ENCODE data around the gene GRIN2A. TPM values are rescaled to one million over a fixed set of nuclear protein-coding genes. Genes with fewer than 3 reads are reported as not detected.

Gene GRIN2A
- total RNA-seq, 1 experiment from 2014 or later = not detected

GRCh38 chr16:9824200-9825068 lies 357.8 kb downstream of the GRIN2A start:
- no peak overlapping the region for H3K9ac ChIP-seq (ENCODE audit: low read length)
- no peak overlapping the region for H2AFZ ChIP-seq (ENCODE audit: low read length)
- H3K9me3 ChIP-seq (ENCODE audit: low read length) = no peaks in the 10 kb centered on the region
- no peaks in the 10 kb centered on the region for H3K27me3 ChIP-seq (ENCODE audit: low read length)
- no peak overlapping the region for H3K27ac ChIP-seq (ENCODE audit: low read length)
- no peaks in the 10 kb centered on the region for H3K4me1 ChIP-seq (ENCODE audit: low read length)
- no peaks in the 10 kb centered on the region for H3K36me3 ChIP-seq (ENCODE audit: insufficient read depth, low read length)
- H3K4me2 ChIP-seq (ENCODE audit: low read depth, low read length, poor library complexity, severe bottlenecking) = no peak overlapping the region
- no peaks in the 10 kb centered on the region for H4K20me1 ChIP-seq (ENCODE audit: insufficient read depth, low read depth, low read length)
- no peaks in the 10 kb centered on the region for H3K9me2 ChIP-seq (replicated peaks; ENCODE audit: insufficient read depth, low read length)
- no peaks in the 10 kb centered on the region for H3K79me2 ChIP-seq (ENCODE audit: low read length)
- DNase-seq = no peak
- H3K4me3 ChIP-seq (ENCODE audit: low read length) = no peak overlapping the region

GRCh38 chr16:9823510-9823909 lies 358.7 kb downstream of the GRIN2A start:
- Histone ChIP-seq H3K4me3 (ENCODE audit: low read length) (no peak overlapping the region), H3K4me2 (ENCODE audit: low read depth, low read length, poor library complexity, severe bottlenecking) (no peak overlapping the region), H3K27ac (ENCODE audit: low read length) (no peak overlapping the region), H2AFZ (ENCODE audit: low read length) (no peak overlapping the region), H4K20me1 (ENCODE audit: insufficient read depth, low read depth, low read length) (no peaks in the 10 kb centered on the region), H3K9me3 (ENCODE audit: low read length) (no peaks in the 10 kb centered on the region), H3K79me2 (ENCODE audit: low read length) (no peaks in the 10 kb centered on the region), H3K4me1 (ENCODE audit: low read length) (no peaks in the 10 kb centered on the region), H3K27me3 (ENCODE audit: low read length) (no peaks in the 10 kb centered on the region), H3K9me2 (replicated peaks; ENCODE audit: insufficient read depth, low read length) (no peaks in the 10 kb centered on the region), H3K36me3 (ENCODE audit: insufficient read depth, low read length) (no peaks in the 10 kb centered on the region), H3K9ac (ENCODE audit: low read length) (no peak overlapping the region)
- no peak for DNase-seq

DNA sequence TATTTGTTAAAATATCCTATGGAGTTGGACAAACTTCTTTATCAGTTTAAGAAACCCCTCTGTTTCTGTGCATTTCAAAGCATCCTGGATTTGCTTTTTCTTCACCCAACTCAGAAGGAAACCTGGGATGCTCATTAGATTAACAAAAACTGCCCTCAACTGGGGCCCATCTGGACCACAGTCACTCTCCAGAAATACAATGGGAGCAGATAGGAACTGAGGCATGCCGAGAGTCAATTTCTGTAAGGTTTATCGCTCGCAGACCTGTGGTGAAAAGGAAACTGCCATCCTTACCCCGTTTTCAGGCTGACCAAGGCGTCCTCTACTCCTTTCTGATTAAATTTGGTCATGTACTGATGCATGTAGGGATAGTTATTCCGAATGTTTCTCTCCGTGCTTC lies 360.3 kb downstream of the GRIN2A start:
- Histone ChIP-seq H3K4me1 (ENCODE audit: low read length) (no peaks in the 10 kb centered on the region), H3K4me2 (ENCODE audit: low read depth, low read length, poor library complexity, severe bottlenecking) (no peak overlapping the region), H3K36me3 (ENCODE audit: insufficient read depth, low read length) (no peaks in the 10 kb centered on the region), H3K27me3 (ENCODE audit: low read length) (no peaks in the 10 kb centered on the region), H4K20me1 (ENCODE audit: insufficient read depth, low read depth, low read length) (no peaks in the 10 kb centered on the region), H2AFZ (ENCODE audit: low read length) (no peak overlapping the region), H3K27ac (ENCODE audit: low read length) (no peak overlapping the region), H3K4me3 (ENCODE audit: low read length) (no peak overlapping the region), H3K9ac (ENCODE audit: low read length) (no peak overlapping the region), H3K9me3 (ENCODE audit: low read length) (no peaks in the 10 kb centered on the region), H3K79me2 (ENCODE audit: low read length) (no peaks in the 10 kb centered on the region), H3K9me2 (replicated peaks; ENCODE audit: insufficient read depth, low read length) (no peaks in the 10 kb centered on the region)
- no peak for DNase-seq

DNA sequence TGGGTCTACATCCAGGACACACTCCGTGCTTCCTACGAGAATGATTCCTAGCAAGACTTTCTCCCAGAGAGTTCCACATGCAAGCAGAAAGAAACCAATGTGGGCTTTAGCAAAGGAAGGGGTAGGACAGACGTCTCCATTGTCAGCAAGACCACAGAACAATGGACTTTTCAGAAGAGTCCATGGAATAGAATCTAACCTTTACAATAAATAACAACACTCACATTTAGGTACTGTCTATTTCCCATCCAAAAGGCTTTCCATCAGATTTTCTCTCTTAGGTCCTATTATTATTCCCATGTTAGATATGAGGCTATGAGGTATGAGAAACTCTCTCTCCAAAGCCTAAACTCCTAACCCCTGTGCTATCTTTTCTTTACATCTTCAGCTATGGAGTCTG lies 360.9 kb downstream of the GRIN2A start:
- Histone ChIP-seq H3K36me3 (ENCODE audit: insufficient read depth, low read length) (no peaks in the 10 kb centered on the region), H4K20me1 (ENCODE audit: insufficient read depth, low read depth, low read length) (no peaks in the 10 kb centered on the region), H3K9me2 (replicated peaks; ENCODE audit: insufficient read depth, low read length) (no peaks in the 10 kb centered on the region), H3K4me1 (ENCODE audit: low read length) (no peaks in the 10 kb centered on the region), H3K27me3 (ENCODE audit: low read length) (no peaks in the 10 kb centered on the region), H2AFZ (ENCODE audit: low read length) (no peak overlapping the region), H3K4me3 (ENCODE audit: low read length) (no peak overlapping the region), H3K9me3 (ENCODE audit: low read length) (no peaks in the 10 kb centered on the region), H3K79me2 (ENCODE audit: low read length) (no peaks in the 10 kb centered on the region), H3K27ac (ENCODE audit: low read length) (no peak overlapping the region), H3K9ac (ENCODE audit: low read length) (no peak overlapping the region), H3K4me2 (ENCODE audit: low read depth, low read length, poor library complexity, severe bottlenecking) (no peak overlapping the region)
- no peak for DNase-seq

- Histone ChIP-seq H3K4me1 (ENCODE audit: low read length) (no peaks in the 10 kb centered on the region), H2AFZ (ENCODE audit: low read length) (no peak overlapping the region), H3K4me3 (ENCODE audit: low read length) (no peak overlapping the region), H3K4me2 (ENCODE audit: low read depth, low read length, poor library complexity, severe bottlenecking) (no peak overlapping the region), H3K9me3 (ENCODE audit: low read length) (no peaks in the 10 kb centered on the region), H3K36me3 (ENCODE audit: insufficient read depth, low read length) (no peaks in the 10 kb centered on the region), H3K79me2 (ENCODE audit: low read length) (no peaks in the 10 kb centered on the region), H3K9me2 (replicated peaks; ENCODE audit: insufficient read depth, low read length) (no peaks in the 10 kb centered on the region), H3K9ac (ENCODE audit: low read length) (no peak overlapping the region), H3K27ac (ENCODE audit: low read length) (no peak overlapping the region), H4K20me1 (ENCODE audit: insufficient read depth, low read depth, low read length) (no peaks in the 10 kb centered on the region), H3K27me3 (ENCODE audit: low read length) (no peaks in the 10 kb centered on the region)
- no peak for DNase-seq
Observed at GRCh38 chr16:9820476-9821246, 361.6 kb downstream of the GRIN2A start.

- no peak for DNase-seq
- H3K9ac ChIP-seq (ENCODE audit: low read length) = no peak overlapping the region
- H3K4me2 ChIP-seq (ENCODE audit: low read depth, low read length, poor library complexity, severe bottlenecking) = no peak overlapping the region
- H3K4me3 ChIP-seq (ENCODE audit: low read length) = no peak overlapping the region
- no peaks in the 10 kb centered on the region for H3K9me3 ChIP-seq (ENCODE audit: low read length)
- no peak overlapping the region for H2AFZ ChIP-seq (ENCODE audit: low read length)
- no peak overlapping the region for H3K27ac ChIP-seq (ENCODE audit: low read length)
- H3K36me3 ChIP-seq (ENCODE audit: insufficient read depth, low read length) = no peaks in the 10 kb centered on the region
- H3K27me3 ChIP-seq (ENCODE audit: low read length) = no peaks in the 10 kb centered on the region
- no peaks in the 10 kb centered on the region for H3K4me1 ChIP-seq (ENCODE audit: low read length)
- no peaks in the 10 kb centered on the region for H4K20me1 ChIP-seq (ENCODE audit: insufficient read depth, low read depth, low read length)
- no peaks in the 10 kb centered on the region for H3K79me2 ChIP-seq (ENCODE audit: low read length)
- H3K9me2 ChIP-seq (replicated peaks; ENCODE audit: insufficient read depth, low read length) = no peaks in the 10 kb centered on the region
Observed at GRCh38 chr16:9818702-9819101, 363.5 kb downstream of the GRIN2A start.

DNA sequence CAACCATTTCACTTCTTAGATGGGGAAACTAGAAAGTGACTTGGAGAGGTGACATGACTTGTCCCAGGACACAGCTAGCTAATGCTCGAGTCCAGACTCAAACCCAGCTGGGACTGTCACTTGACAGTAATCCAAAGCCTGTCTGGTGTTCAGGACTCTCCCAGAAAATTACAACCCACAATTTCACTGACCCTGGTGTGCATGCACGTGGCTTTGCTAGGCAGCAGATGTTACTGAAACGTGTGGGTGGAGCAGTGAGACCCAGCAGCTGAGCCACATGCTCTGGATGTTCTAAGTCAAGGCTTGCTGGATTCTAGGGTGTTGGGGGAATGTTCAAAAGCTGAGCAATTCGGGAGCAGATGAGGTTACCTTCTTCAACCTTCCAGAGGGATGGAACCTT lies 364.6 kb downstream of the GRIN2A start:
- Histone ChIP-seq H3K36me3 (ENCODE audit: insufficient read depth, low read length) (no peaks in the 10 kb centered on the region), H3K9ac (ENCODE audit: low read length) (no peak overlapping the region), H4K20me1 (ENCODE audit: insufficient read depth, low read depth, low read length) (no peaks in the 10 kb centered on the region), H3K27me3 (ENCODE audit: low read length) (no peaks in the 10 kb centered on the region), H3K4me2 (ENCODE audit: low read depth, low read length, poor library complexity, severe bottlenecking) (no peak overlapping the region), H3K27ac (ENCODE audit: low read length) (no peak overlapping the region), H3K9me2 (replicated peaks; ENCODE audit: insufficient read depth, low read length) (no peaks in the 10 kb centered on the region), H2AFZ (ENCODE audit: low read length) (no peak overlapping the region), H3K79me2 (ENCODE audit: low read length) (no peaks in the 10 kb centered on the region), H3K4me3 (ENCODE audit: low read length) (no peak overlapping the region), H3K9me3 (ENCODE audit: low read length) (no peaks in the 10 kb centered on the region), H3K4me1 (ENCODE audit: low read length) (no peaks in the 10 kb centered on the region)
- no peak for DNase-seq

DNA sequence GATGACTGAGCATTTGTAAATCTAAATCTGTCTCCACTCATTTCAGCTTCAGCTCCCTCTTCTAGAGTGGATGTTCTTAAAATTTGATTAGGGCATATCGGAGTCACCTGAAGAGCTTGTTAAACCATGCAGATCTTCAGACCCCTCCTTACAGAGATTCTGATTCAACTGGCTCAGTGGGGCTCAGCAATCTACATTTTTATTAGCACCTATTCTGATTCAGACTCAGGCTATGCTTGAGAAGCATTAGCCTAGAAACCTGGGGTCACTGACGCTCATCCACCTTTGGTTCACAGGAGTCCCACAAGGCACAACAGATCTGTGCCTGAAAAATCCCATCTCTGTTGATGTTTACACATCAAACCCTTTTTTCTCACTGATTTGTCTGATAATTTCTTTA lies 365.6 kb downstream of the GRIN2A start:
- no peak for DNase-seq
- H3K9ac ChIP-seq (ENCODE audit: low read length) = no peak overlapping the region
- no peak overlapping the region for H3K4me3 ChIP-seq (ENCODE audit: low read length)
- no peaks in the 10 kb centered on the region for H3K27me3 ChIP-seq (ENCODE audit: low read length)
- no peak overlapping the region for H3K27ac ChIP-seq (ENCODE audit: low read length)
- no peaks in the 10 kb centered on the region for H3K79me2 ChIP-seq (ENCODE audit: low read length)
- no peaks in the 10 kb centered on the region for H3K9me2 ChIP-seq (replicated peaks; ENCODE audit: insufficient read depth, low read length)
- no peaks in the 10 kb centered on the region for H3K4me1 ChIP-seq (ENCODE audit: low read length)
- H2AFZ ChIP-seq (ENCODE audit: low read length) = no peak overlapping the region
- no peak overlapping the region for H3K4me2 ChIP-seq (ENCODE audit: low read depth, low read length, poor library complexity, severe bottlenecking)
- H3K36me3 ChIP-seq (ENCODE audit: insufficient read depth, low read length) = no peaks in the 10 kb centered on the region
- no peaks in the 10 kb centered on the region for H4K20me1 ChIP-seq (ENCODE audit: insufficient read depth, low read depth, low read length)
- no peaks in the 10 kb centered on the region for H3K9me3 ChIP-seq (ENCODE audit: low read length)
